IPS-NIHi11 (cell line): Measurements from ENCODE around the gene PRAMEF20.

ENCODE experiments used
- DNase-seq: peaks from one replicate; pipeline ENCODE4 v3.0.0; 2012; ENCODE audit warnings: mixed read lengths, low spot score

Gene PRAMEF20

DNA sequence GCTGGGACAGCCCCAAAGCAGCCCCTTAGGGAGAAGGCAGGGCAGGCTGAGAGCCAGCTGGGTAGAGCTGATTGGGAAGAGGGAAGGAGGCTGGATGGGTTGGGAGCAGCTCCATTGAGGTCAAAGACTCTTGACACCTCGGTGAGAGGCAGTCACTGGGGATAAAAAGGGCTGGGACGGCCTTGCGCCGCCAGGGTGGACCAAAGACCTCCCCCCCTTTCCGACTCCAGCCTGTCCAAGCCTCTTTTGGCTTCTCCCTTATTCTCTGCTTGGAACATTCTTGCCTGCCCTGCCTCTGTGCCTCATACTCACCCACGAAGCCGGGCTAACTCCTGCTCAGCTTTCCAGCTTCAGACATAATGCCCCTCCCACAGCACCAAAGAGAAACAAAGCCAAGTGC lies 52.4 kb downstream of the PRAMEF20 start:
- no peak for DNase-seq

DNA sequence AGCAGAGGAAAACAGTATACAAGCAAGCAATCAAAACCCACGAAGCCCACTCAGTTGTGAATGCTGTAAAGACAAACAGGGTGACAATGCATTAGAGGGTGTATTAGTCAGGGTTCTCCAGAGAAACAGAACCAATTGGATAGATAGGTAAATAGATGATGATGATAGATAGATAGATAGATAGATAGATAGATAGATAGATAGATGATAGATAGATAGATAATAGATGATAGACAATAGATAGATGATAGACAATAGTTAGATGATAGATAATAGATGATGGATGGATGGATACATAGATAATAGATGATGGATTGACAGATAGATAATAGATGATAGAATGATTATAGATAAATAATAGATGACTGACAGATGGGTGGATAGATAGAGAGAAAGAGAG lies 55.3 kb downstream of the PRAMEF20 start:
- no peak for DNase-seq

DNA sequence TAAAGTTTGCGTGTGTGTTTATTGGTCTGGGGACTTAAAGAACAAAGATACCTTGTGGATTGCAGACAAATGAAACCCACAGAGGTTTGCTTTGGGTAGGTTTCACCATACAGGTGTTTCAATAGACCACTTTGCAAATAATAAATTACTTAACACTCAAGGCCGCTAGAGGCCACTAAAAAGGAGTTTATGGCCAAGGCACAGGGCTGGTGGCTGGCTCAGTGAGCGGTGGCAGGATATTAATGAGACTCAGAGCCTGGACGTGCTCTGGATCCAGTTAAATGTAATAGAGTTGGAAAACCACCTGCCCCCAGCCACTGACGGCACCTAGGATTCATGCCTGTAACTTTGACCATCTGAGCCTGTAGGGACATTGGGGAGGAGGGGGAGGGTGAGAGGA lies 59.1 kb downstream of the PRAMEF20 start:
- DNase-seq, result no peak
